Spleen (tissue), 7 donors: Measurements from ENCODE around the gene SNAP47.

ENCODE experiments used
- CTCF ChIP-seq, 11 experiments: fragments of 200-600 bp in 7 of 11; fragments of 450-650 bp in 4 of 11; sonication (generic) in 4 of 11; IDR thresholded peaks in 8 of 11; conservative IDR thresholded peaks in 3 of 11; 1 replicate in 7 of 11; 2 replicates in 4 of 11; pipeline versions ENCODE4 v1.4.0 to v1.8.0; 2016 to 2021; ENCODE audit warnings: antibody characterized with exemption in 11 of 11, inconsistent platforms in 4 of 11, mild to moderate bottlenecking in 1 of 11
- POLR2A ChIP-seq, 3 donors: fragments of 450-650 bp; IDR thresholded peaks; one replicate each; pipeline ENCODE4 v1.5.1; 2017; ENCODE audit warnings: antibody characterized with exemption in 3 of 3, mild to moderate bottlenecking in 1 of 3
- donor health status: DM: no; HTN: no; CAD: no; lungs with moderate emphysema.
- donor health status: DM: no; HTN: no; CAD: no.
- donor health status: DM: no; HTN: no; CAD: no.

GRCh38 chr1:227757781-227758180 is 22.5 kb downstream of the SNAP47 start:
- TF ChIP-seq CTCF (IDR thresholded peaks at IDR 0.05 in 8 of 11, conservative IDR thresholded peaks at IDR 0.05 in 3 of 11) (no peak), POLR2A (IDR thresholded peaks at IDR 0.05) (no peak)
